ENCODE data around the gene CLOCK.

CLOCK gene

DNA sequence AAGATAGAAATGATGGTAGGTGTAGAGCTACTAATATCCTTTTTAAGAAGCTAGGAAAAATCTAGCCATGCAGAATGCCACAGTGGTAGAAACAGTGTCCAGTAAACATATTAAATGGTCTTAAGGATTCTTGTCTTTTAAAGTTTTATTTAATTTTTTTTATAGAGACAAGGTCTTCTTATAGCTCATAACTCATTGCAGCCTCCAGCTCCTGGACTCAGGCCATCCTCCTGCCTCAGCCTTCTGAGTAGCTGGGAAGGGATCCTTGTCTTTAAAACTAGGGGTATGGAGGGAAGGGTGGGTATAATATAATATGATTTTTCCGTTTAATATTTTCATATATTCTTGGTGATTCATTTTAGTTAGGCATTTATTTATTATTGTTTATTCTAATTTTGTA is 147.1 kb downstream of the CLOCK start:
- H4K20me1 ChIP-seq (ENCODE audit: control insufficient read depth, insufficient read depth, low read depth, low read length): peaks cover 31% of the 10 kb centered on the region
- H3F3A ChIP-seq (ENCODE audit: control insufficient read depth, insufficient read depth): no peaks in the 10 kb centered on the region
- peaks cover 33% of the 10 kb centered on the region for H3K4me1 ChIP-seq (ENCODE audit: control insufficient read depth, low read length)
- H3K36me3 ChIP-seq (ENCODE audit: control insufficient read depth, low read length): peaks cover 65% of the 10 kb centered on the region
- H3K9me3 ChIP-seq (ENCODE audit: control insufficient read depth, insufficient read depth, low read length): no peaks in the 10 kb centered on the region
- no peak for TF ChIP-seq EZH2phosphoT487 (IDR thresholded peaks at IDR 0.05; ENCODE audit: borderline replicate concordance, low read length)
- TF ChIP-seq, protein P1, sequence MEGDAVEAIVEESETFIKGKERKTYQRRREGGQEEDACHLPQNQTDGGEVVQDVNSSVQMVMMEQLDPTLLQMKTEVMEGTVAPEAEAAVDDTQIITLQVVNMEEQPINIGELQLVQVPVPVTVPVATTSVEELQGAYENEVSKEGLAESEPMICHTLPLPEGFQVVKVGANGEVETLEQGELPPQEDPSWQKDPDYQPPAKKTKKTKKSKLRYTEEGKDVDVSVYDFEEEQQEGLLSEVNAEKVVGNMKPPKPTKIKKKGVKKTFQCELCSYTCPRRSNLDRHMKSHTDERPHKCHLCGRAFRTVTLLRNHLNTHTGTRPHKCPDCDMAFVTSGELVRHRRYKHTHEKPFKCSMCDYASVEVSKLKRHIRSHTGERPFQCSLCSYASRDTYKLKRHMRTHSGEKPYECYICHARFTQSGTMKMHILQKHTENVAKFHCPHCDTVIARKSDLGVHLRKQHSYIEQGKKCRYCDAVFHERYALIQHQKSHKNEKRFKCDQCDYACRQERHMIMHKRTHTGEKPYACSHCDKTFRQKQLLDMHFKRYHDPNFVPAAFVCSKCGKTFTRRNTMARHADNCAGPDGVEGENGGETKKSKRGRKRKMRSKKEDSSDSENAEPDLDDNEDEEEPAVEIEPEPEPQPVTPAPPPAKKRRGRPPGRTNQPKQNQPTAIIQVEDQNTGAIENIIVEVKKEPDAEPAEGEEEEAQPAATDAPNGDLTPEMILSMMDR (IDR thresholded peaks at IDR 0.05; ENCODE audit: low read depth, low read length, poor library complexity, severe bottlenecking): no peak
- H3K27me3 ChIP-seq (ENCODE audit: control insufficient read depth, low read length): no peaks in the 10 kb centered on the region; the same call in 1 of the 2 replicates
- H3K27ac ChIP-seq (ENCODE audit: low read depth, low read length): no peak overlapping the region
- H3K79me2 ChIP-seq (ENCODE audit: control insufficient read depth, low read length): peaks cover 91% of the 10 kb centered on the region
- peak overlapping the region; percentile 95 for H3K4me2 ChIP-seq (ENCODE audit: low read length)
- no peak overlapping the region for H3K4me3 ChIP-seq (ENCODE audit: low read length)
- H3K9me2 ChIP-seq (replicated peaks; ENCODE audit: control insufficient read depth, low read length): no peaks in the 10 kb centered on the region

DNA sequence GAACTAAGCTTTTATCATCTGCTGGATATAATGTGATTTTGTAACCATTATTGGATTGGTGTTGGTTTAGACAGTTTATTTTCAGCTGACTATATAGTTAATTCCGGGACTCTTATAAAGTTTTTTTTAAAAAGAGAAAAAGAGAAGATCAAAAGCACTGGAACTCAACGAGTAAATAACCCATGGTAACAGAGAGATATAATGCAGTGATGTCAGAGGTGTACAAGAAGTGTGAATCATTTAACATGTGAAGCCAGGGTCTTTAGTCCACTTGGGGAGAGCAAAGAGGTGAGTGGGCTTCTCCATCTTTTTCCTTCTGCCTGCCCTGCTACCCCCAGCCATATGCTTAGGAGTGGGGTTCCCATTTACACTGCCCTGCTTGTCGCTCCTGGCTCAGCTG is 147.7 kb downstream of the CLOCK start:
- H3K4me2 ChIP-seq (ENCODE audit: low read length): peak overlapping the region; percentile 95
- H3K9me2 ChIP-seq (replicated peaks; ENCODE audit: control insufficient read depth, low read length): no peaks in the 10 kb centered on the region
- no peak overlapping the region for H3K27ac ChIP-seq (ENCODE audit: low read depth, low read length)
- peaks cover 31% of the 10 kb centered on the region for H4K20me1 ChIP-seq (ENCODE audit: control insufficient read depth, insufficient read depth, low read depth, low read length)
- H3K4me3 ChIP-seq (ENCODE audit: low read length): peak overlapping the region; percentile 87
- H3K79me2 ChIP-seq (ENCODE audit: control insufficient read depth, low read length): peaks cover 85% of the 10 kb centered on the region
- H3K4me1 ChIP-seq (ENCODE audit: control insufficient read depth, low read length): peaks cover 39% of the 10 kb centered on the region
- no peaks in the 10 kb centered on the region; the same call in 1 of the 2 replicates for H3K27me3 ChIP-seq (ENCODE audit: control insufficient read depth, low read length)
- no peaks in the 10 kb centered on the region for H3K9me3 ChIP-seq (ENCODE audit: control insufficient read depth, insufficient read depth, low read length)
- H3F3A ChIP-seq (ENCODE audit: control insufficient read depth, insufficient read depth): no peaks in the 10 kb centered on the region
- H3K36me3 ChIP-seq (ENCODE audit: control insufficient read depth, low read length): peaks cover 60% of the 10 kb centered on the region
- TF ChIP-seq, protein P1 (IDR thresholded peaks at IDR 0.05; ENCODE audit: low read depth, low read length, poor library complexity, severe bottlenecking): no peak
- TF ChIP-seq EZH2phosphoT487 (IDR thresholded peaks at IDR 0.05; ENCODE audit: borderline replicate concordance, low read length): no peak

DNA sequence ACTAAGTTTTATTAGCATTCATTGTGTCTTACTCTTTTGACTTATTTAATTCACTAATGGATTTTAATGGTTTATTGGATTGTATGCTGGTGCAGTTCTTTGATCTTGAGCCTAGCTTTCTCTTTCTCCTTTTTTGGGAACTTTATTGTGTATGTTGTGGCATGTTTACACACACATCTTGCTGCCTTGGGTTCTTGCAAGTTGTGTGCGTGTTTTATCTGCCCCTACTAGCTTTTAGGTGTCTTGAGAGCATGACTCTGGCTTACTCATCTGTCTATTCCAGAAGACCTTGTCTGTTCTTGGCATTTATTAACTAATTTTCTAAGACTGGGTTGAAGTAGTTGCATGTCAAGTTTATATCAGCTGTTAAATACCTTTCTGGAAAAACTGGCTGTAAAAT is 148.2 kb downstream of the CLOCK start:
- H3K4me2 ChIP-seq (ENCODE audit: low read length): peak overlapping the region; percentile 95
- H3K4me1 ChIP-seq (ENCODE audit: control insufficient read depth, low read length): peaks cover 44% of the 10 kb centered on the region
- TF ChIP-seq, protein P1 (IDR thresholded peaks at IDR 0.05; ENCODE audit: low read depth, low read length, poor library complexity, severe bottlenecking): no peak
- TF ChIP-seq EZH2phosphoT487 (IDR thresholded peaks at IDR 0.05; ENCODE audit: borderline replicate concordance, low read length): no peak
- no peaks in the 10 kb centered on the region for H3K9me3 ChIP-seq (ENCODE audit: control insufficient read depth, insufficient read depth, low read length)
- no peaks in the 10 kb centered on the region for H3F3A ChIP-seq (ENCODE audit: control insufficient read depth, insufficient read depth)
- H3K27me3 ChIP-seq (ENCODE audit: control insufficient read depth, low read length): no peaks in the 10 kb centered on the region; the same call in 1 of the 2 replicates
- H3K27ac ChIP-seq (ENCODE audit: low read depth, low read length): no peak overlapping the region
- H3K4me3 ChIP-seq (ENCODE audit: low read length): peak overlapping the region; percentile 87
- H4K20me1 ChIP-seq (ENCODE audit: control insufficient read depth, insufficient read depth, low read depth, low read length): peaks cover 31% of the 10 kb centered on the region
- peaks cover 55% of the 10 kb centered on the region for H3K36me3 ChIP-seq (ENCODE audit: control insufficient read depth, low read length)
- peaks cover 80% of the 10 kb centered on the region for H3K79me2 ChIP-seq (ENCODE audit: control insufficient read depth, low read length)
- no peaks in the 10 kb centered on the region for H3K9me2 ChIP-seq (replicated peaks; ENCODE audit: control insufficient read depth, low read length)

Measured in DOHH2 (cell line).